Left lobe of liver (tissue), 2 donors: ENCODE measurements around the gene ATP6V1A. TPM values are rescaled to one million over a fixed set of nuclear protein-coding genes. Genes with fewer than 3 reads are reported as not detected.
"Not testable (repeated sequence)": the region's sequence is repeated elsewhere in the genome, so short reads cannot be mapped to it uniquely, and the experiment has no call there.

Experiments
- ATAC-seq: fragments of 200-7000 bp; cut with Tn5 transposase; one replicate; pipeline ENCODE4 v1.9.1; 2020; ENCODE audit warnings: mild to moderate bottlenecking, moderate library complexity
- DNase-seq: peaks from one replicate; pipeline ENCODE4 v3.0.0-alpha.2; 2020; ENCODE audit warnings: low spot score
- total RNA-seq: library from RNA; stranded (reverse); gene quantifications from one replicate; pipeline ENCODE4 v1.2.1, GENCODE V29; 2021
- donor health status: DM: no; HTN: no; CAD: no; lungs with moderate emphysema.
- donor health status: DM: no; HTN: yes; CAD: no.

Gene ATP6V1A
- total RNA-seq, 1 donor from 2014 or later = 48.8 TPM

GRCh38 chr3:113812854-113813253 is 66.0 kb downstream of the ATP6V1A start:
- DNase-seq (no peak), ATAC-seq (no peak)

- ATAC-seq (no peak), DNase-seq (no peak)
Measured at GRCh38 chr3:113819866-113820265, 73.0 kb downstream of the ATP6V1A start.

GRCh38 chr3:113825090-113825489 is 78.3 kb downstream of the ATP6V1A start:
- DNase-seq = no peak
- no peak for ATAC-seq

- DNase-seq (no peak), ATAC-seq (no peak)
Measured at GRCh38 chr3:113828600-113828999, 81.8 kb downstream of the ATP6V1A start.

- ATAC-seq = no peak
- no peak for DNase-seq
Measured at GRCh38 chr3:113829576-113830354, 82.9 kb downstream of the ATP6V1A start.

- ATAC-seq (no peak), DNase-seq (no peak)
Measured at GRCh38 chr3:113831103-113831355, 84.2 kb downstream of the ATP6V1A start.

GRCh38 chr3:113832477-113833164 is 85.8 kb downstream of the ATP6V1A start:
- DNase-seq (no peak), ATAC-seq (no peak)

- ATAC-seq = peak; percentile 8
Measured at GRCh38 chr3:113834983-113835382, 88.1 kb downstream of the ATP6V1A start.

GRCh38 chr3:113838631-113839209 is 91.9 kb downstream of the ATP6V1A start, which contains the start of gene GRAMD1C:
GRAMD1C (plus strand) TSS chr3:113838788; CDS start chr3:113838910, 122 bp downstream.
- DNase-seq = peak; percentile 87
- ATAC-seq = peak; percentile 99

More at GRCh38 chr3:113834983-113835382, 88.1 kb downstream of the ATP6V1A start:
- DNase-seq = no peak

- no peak for DNase-seq
- no peak for ATAC-seq
Measured at GRCh38 chr3:113839551-113839950, 92.7 kb downstream of the ATP6V1A start.

- ATAC-seq = peak; percentile 93
- no peak for DNase-seq
Measured at GRCh38 chr3:113844622-113845222, 97.9 kb downstream of the ATP6V1A start.

- DNase-seq (no peak), ATAC-seq (peak; percentile 79)
Measured at GRCh38 chr3:113847247-113847646, 100.4 kb downstream of the ATP6V1A start.

GRCh38 chr3:113847664-113848461 is 101.0 kb downstream of the ATP6V1A start:
- DNase-seq = no peak

GRCh38 chr3:113849071-113849470 is 102.2 kb downstream of the ATP6V1A start:
- ATAC-seq, DNase-seq: not testable (repeated sequence)

More at GRCh38 chr3:113847664-113848461, 101.0 kb downstream of the ATP6V1A start:
- ATAC-seq = peak; percentile 27

- not testable (repeated sequence) for ATAC-seq
Measured at GRCh38 chr3:113849841-113850240, 103.0 kb downstream of the ATP6V1A start.

GRCh38 chr3:113850391-113850790 is 103.6 kb downstream of the ATP6V1A start:
- not testable (repeated sequence) for ATAC-seq, DNase-seq

More at GRCh38 chr3:113849841-113850240, 103.0 kb downstream of the ATP6V1A start:
- DNase-seq = not testable (repeated sequence)

- no peak for ATAC-seq
- no peak for DNase-seq
Measured at GRCh38 chr3:113852506-113852905, 105.7 kb downstream of the ATP6V1A start.
